K562 (cell line): ENCODE data around the gene FASTKD1. TPM values are rescaled to one million over a fixed set of nuclear protein-coding genes. Genes with fewer than 3 reads are reported as not detected.

ENCODE experiments used
- PHB ChIP-seq: fragments of 250-450 bp; sonication (Bioruptor Pico); IDR thresholded peaks from 2 replicates; pipeline ENCODE4 v1.5.0; 2021
- PTTG1 ChIP-seq: fragments of 450-650 bp; IDR thresholded peaks from 2 replicates; pipeline ENCODE4 v1.6.1; 2016; ENCODE audit warnings: low read depth, mild to moderate bottlenecking, missing genetic modification characterization, missing compliant biosample characterization
- TAF9B ChIP-seq: fragments of 450-650 bp; IDR thresholded peaks from 2 replicates; pipeline ENCODE4 v1.6.1; 2018; ENCODE audit warnings: mild to moderate bottlenecking; ENCODE audit not compliant: partially characterized antibody
- U2AF1 ChIP-seq: fragments of 200-400 bp; formaldehyde crosslinking; optimal IDR thresholded peaks from 2 replicates; pipeline ENCODE3; 2017; ENCODE audit warnings: mild to moderate bottlenecking, low read depth, low read length, moderate library complexity
- ZKSCAN3 ChIP-seq: fragments of 250-450 bp; sonication (Bioruptor Pico); IDR thresholded peaks from 2 replicates; pipeline ENCODE4 v1.4.0; 2020
- ZNF124 ChIP-seq: sonication (generic); formaldehyde crosslinking; IDR thresholded peaks from 2 replicates; pipeline ENCODE4 v1.8.1; 2022; ENCODE audit warnings: missing genetic modification reagents
- ZNF175 ChIP-seq: fragments of 200-800 bp; sonication (Bioruptor generic); IDR thresholded peaks from 2 replicates; pipeline ENCODE4 v1.6.1; 2016; ENCODE audit warnings: low read depth, mild to moderate bottlenecking, missing genetic modification characterization, missing compliant biosample characterization
- ZNF584 ChIP-seq: fragments of 200-800 bp; sonication (Bioruptor generic); IDR thresholded peaks from 2 replicates; pipeline ENCODE4 v1.6.1; 2016; ENCODE audit warnings: low read depth, mild to moderate bottlenecking, missing genetic modification characterization, missing compliant biosample characterization
- polyA plus RNA-seq, 8 experiments: library from polyadenylated mRNA; depleted of rRNA in 4 of 8; stranded (reverse) in 5 of 8; unstranded in 3 of 8; fragments of >200 nt; fragmentation: Nextera tagmentation in 2 of 8; fragmentation: Illumina TruSeq in 1 of 8; extraction: Ambion mirVana in 2 of 8; extraction: Trizol in 1 of 8; gene quantifications; 2 replicates each; pipeline versions ENCODE4 v1.2.1 to v1.2.3, GENCODE V29; 2011 to 2014; ENCODE audit warnings: inconsistent platforms in 1 of 8, missing spikeins in 1 of 8
- total RNA-seq, 7 experiments: library from RNA; depleted of rRNA in 6 of 7; stranded (reverse); fragments of >200 nt in 6 of 7; fragmentation: Illumina TruSeq in 2 of 7; extraction: Trizol in 2 of 7; gene quantifications; 2 replicates each; pipeline versions ENCODE4 v1.2.1 to v1.2.3, GENCODE V29; 2011 to 2021; ENCODE audit warnings: low replicate concordance in 1 of 7
- TF ChIP-seq, protein P1 (sequence below): fragments of 250-450 bp; sonication (Bioruptor Pico); IDR thresholded peaks from 2 replicates; pipeline ENCODE4 v1.4.0; 2020
- TF ChIP-seq, protein P2 (sequence below): fragments of 250-450 bp; sonication (Bioruptor Pico); IDR thresholded peaks from 2 replicates; pipeline ENCODE4 v1.5.0; 2022; ENCODE audit warnings: mild to moderate bottlenecking
- TF ChIP-seq, protein P3 (sequence below): IDR thresholded peaks from 2 replicates; pipeline ENCODE4 v1.6.1; 2011; ENCODE audit not compliant: insufficient read length; ENCODE audit errors: extremely low read depth
- TF ChIP-seq, protein P4 (sequence below): fragments of 250-450 bp; sonication (Bioruptor Pico); IDR thresholded peaks from 2 replicates; pipeline ENCODE4 v1.9.0; 2021; ENCODE audit warnings: mild to moderate bottlenecking, inconsistent platforms
- TF ChIP-seq, protein P5 (sequence below): fragments of 450-650 bp; IDR thresholded peaks from 2 replicates; pipeline ENCODE4 v1.6.1; 2016; ENCODE audit warnings: antibody characterized with exemption

Gene FASTKD1
- total and polyA plus RNA-seq, 9 of the 15 experiments (the other 6 are each of a cell fraction or from before 2014, with no cell fraction given) = 63.5 to 134 (median 119) TPM

- TF ChIP-seq, protein P1, sequence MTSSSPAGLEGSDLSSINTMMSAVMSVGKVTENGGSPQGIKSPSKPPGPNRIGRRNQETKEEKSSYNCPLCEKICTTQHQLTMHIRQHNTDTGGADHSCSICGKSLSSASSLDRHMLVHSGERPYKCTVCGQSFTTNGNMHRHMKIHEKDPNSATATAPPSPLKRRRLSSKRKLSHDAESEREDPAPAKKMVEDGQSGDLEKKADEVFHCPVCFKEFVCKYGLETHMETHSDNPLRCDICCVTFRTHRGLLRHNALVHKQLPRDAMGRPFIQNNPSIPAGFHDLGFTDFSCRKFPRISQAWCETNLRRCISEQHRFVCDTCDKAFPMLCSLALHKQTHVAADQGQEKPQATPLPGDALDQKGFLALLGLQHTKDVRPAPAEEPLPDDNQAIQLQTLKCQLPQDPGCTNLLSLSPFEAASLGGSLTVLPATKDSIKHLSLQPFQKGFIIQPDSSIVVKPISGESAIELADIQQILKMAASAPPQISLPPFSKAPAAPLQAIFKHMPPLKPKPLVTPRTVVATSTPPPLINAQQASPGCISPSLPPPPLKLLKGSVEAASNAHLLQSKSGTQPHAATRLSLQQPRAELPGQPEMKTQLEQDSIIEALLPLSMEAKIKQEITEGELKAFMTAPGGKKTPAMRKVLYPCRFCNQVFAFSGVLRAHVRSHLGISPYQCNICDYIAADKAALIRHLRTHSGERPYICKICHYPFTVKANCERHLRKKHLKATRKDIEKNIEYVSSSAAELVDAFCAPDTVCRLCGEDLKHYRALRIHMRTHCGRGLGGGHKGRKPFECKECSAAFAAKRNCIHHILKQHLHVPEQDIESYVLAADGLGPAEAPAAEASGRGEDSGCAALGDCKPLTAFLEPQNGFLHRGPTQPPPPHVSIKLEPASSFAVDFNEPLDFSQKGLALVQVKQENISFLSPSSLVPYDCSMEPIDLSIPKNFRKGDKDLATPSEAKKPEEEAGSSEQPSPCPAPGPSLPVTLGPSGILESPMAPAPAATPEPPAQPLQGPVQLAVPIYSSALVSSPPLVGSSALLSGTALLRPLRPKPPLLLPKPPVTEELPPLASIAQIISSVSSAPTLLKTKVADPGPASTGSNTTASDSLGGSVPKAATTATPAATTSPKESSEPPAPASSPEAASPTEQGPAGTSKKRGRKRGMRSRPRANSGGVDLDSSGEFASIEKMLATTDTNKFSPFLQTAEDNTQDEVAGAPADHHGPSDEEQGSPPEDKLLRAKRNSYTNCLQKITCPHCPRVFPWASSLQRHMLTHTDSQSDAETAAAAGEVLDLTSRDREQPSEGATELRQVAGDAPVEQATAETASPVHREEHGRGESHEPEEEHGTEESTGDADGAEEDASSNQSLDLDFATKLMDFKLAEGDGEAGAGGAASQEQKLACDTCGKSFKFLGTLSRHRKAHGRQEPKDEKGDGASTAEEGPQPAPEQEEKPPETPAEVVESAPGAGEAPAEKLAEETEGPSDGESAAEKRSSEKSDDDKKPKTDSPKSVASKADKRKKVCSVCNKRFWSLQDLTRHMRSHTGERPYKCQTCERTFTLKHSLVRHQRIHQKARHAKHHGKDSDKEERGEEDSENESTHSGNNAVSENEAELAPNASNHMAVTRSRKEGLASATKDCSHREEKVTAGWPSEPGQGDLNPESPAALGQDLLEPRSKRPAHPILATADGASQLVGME = no peak
- TF ChIP-seq ZKSCAN3 (CRISPR knock-in tag) (no peak), ZNF175 (CRISPR knock-in tag) (no peak), PTTG1 (tag) (no peak), PHB (CRISPR knock-in tag) (no peak), ZNF124 (CRISPR knock-in tag) (no peak), TAF9B (peak; percentile 70), ZNF584 (no peak), U2AF1 (no peak)
- TF ChIP-seq, protein P2, sequence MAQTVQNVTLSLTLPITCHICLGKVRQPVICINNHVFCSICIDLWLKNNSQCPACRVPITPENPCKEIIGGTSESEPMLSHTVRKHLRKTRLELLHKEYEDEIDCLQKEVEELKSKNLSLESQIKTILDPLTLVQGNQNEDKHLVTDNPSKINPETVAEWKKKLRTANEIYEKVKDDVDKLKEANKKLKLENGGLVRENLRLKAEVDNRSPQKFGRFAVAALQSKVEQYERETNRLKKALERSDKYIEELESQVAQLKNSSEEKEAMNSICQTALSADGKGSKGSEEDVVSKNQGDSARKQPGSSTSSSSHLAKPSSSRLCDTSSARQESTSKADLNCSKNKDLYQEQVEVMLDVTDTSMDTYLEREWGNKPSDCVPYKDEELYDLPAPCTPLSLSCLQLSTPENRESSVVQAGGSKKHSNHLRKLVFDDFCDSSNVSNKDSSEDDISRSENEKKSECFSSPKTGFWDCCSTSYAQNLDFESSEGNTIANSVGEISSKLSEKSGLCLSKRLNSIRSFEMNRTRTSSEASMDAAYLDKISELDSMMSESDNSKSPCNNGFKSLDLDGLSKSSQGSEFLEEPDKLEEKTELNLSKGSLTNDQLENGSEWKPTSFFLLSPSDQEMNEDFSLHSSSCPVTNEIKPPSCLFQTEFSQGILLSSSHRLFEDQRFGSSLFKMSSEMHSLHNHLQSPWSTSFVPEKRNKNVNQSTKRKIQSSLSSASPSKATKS (CRISPR knock-in tag) = no peak
- TF ChIP-seq, protein P3, sequence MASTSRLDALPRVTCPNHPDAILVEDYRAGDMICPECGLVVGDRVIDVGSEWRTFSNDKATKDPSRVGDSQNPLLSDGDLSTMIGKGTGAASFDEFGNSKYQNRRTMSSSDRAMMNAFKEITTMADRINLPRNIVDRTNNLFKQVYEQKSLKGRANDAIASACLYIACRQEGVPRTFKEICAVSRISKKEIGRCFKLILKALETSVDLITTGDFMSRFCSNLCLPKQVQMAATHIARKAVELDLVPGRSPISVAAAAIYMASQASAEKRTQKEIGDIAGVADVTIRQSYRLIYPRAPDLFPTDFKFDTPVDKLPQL = no peak
- TF ChIP-seq, protein P4, sequence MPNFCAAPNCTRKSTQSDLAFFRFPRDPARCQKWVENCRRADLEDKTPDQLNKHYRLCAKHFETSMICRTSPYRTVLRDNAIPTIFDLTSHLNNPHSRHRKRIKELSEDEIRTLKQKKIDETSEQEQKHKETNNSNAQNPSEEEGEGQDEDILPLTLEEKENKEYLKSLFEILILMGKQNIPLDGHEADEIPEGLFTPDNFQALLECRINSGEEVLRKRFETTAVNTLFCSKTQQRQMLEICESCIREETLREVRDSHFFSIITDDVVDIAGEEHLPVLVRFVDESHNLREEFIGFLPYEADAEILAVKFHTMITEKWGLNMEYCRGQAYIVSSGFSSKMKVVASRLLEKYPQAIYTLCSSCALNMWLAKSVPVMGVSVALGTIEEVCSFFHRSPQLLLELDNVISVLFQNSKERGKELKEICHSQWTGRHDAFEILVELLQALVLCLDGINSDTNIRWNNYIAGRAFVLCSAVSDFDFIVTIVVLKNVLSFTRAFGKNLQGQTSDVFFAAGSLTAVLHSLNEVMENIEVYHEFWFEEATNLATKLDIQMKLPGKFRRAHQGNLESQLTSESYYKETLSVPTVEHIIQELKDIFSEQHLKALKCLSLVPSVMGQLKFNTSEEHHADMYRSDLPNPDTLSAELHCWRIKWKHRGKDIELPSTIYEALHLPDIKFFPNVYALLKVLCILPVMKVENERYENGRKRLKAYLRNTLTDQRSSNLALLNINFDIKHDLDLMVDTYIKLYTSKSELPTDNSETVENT (CRISPR knock-in tag) = no peak
- TF ChIP-seq, protein P5, sequence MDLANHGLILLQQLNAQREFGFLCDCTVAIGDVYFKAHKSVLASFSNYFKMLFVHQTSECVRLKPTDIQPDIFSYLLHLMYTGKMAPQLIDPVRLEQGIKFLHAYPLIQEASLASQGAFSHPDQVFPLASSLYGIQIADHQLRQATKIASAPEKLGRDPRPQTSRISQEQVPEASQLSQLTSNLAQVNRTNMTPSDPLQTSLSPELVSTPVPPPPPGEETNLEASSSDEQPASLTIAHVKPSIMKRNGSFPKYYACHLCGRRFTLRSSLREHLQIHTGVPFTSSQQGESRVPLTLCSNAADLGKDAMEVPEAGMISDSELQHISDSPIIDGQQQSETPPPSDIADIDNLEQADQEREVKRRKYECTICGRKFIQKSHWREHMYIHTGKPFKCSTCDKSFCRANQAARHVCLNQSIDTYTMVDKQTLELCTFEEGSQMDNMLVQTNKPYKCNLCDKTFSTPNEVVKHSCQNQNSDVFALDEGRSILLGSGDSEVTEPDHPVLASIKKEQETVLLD = no peak
Measured at GRCh38 chr2:169507698-169508097, 66.0 kb downstream of the FASTKD1 start (continued).
